Measurements from ENCODE around the gene COBL. TPM values are rescaled to one million over a fixed set of nuclear protein-coding genes. Genes with fewer than 3 reads are reported as not detected.

COBL gene
- total RNA-seq, 1 experiment from 2014 or later, result 8.6 TPM

GRCh38 chr7:51234139-51234538, 82.5 kb downstream of the COBL start:
- no peaks in the 10 kb centered on the region for H3K9me3 ChIP-seq (ENCODE audit: low read length)
- H3K9ac ChIP-seq (ENCODE audit: low read length), result no peak overlapping the region
- intact Hi-C loops (cut with micrococcal nuclease), result no loop called here
- no peak overlapping the region for H3K4me3 ChIP-seq (ENCODE audit: low read length)
- no peaks in the 10 kb centered on the region for H4K20me1 ChIP-seq (ENCODE audit: low read length)
- BruUV-seq (replicated peaks), result no TSS peak
- TF ChIP-seq EZH2phosphoT487 (IDR thresholded peaks at IDR 0.05; ENCODE audit: borderline replicate concordance, low read length) (no peak), EZH2 (IDR thresholded peaks at IDR 0.05; ENCODE audit: low read length, unreplicated experiment) (no peak)
- TF ChIP-seq, protein P1, sequence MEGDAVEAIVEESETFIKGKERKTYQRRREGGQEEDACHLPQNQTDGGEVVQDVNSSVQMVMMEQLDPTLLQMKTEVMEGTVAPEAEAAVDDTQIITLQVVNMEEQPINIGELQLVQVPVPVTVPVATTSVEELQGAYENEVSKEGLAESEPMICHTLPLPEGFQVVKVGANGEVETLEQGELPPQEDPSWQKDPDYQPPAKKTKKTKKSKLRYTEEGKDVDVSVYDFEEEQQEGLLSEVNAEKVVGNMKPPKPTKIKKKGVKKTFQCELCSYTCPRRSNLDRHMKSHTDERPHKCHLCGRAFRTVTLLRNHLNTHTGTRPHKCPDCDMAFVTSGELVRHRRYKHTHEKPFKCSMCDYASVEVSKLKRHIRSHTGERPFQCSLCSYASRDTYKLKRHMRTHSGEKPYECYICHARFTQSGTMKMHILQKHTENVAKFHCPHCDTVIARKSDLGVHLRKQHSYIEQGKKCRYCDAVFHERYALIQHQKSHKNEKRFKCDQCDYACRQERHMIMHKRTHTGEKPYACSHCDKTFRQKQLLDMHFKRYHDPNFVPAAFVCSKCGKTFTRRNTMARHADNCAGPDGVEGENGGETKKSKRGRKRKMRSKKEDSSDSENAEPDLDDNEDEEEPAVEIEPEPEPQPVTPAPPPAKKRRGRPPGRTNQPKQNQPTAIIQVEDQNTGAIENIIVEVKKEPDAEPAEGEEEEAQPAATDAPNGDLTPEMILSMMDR (conservative IDR thresholded peaks at IDR 0.05; ENCODE audit: low read depth, low read length), result no peak
- ChIA-PET POLR2A (ENCODE audit: unreplicated experiment) (interaction anchor here (0.7 kb wide), 1 partner anchor 788 kb away, joined by 5 read pairs; no protein-coding TSS in a partner anchor), CTCF (no interaction called here)
- H3K79me2 ChIP-seq (ENCODE audit: low read length), result no peaks in the 10 kb centered on the region
- H3K9me2 ChIP-seq (replicated peaks; ENCODE audit: low read length), result no peaks in the 10 kb centered on the region
- H3F3A ChIP-seq (ENCODE audit: low read length, unreplicated experiment), result no peaks in the 10 kb centered on the region
- H3K36me3 ChIP-seq (ENCODE audit: low read depth, low read length), result no peaks in the 10 kb centered on the region
- H3K4me1 ChIP-seq (ENCODE audit: insufficient read depth, low read length), result no peaks in the 10 kb centered on the region
- no peak overlapping the region for H3K27ac ChIP-seq (ENCODE audit: low read length)
- H2AFZ ChIP-seq (ENCODE audit: low read length), result no peak overlapping the region
- DNase-seq (no peak), ATAC-seq (no peak)
- H3K4me2 ChIP-seq (ENCODE audit: low read length), result no peak overlapping the region
- H3K27me3 ChIP-seq (ENCODE audit: low read length), result no peaks in the 10 kb centered on the region

DNA sequence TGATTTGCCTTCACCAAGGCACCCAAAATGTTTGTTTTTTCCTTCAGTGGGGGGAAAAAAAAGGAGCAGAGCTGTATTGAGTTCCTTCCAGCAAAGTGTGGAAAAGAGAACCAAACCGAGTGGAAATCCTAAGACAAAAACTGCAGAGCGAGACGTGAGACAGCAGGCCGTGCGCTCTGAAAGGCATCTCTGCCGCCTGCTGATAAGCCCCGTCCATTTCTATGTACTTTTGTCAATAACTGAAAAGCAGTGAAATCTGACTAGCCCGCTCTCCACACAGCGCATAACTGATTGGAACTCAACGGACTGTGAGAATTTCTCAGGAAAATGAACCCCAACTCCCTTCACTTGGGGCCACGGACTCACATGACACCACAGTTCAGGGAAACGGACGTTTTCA, 83.2 kb downstream of the COBL start:
- H2AFZ ChIP-seq (ENCODE audit: low read length), result no peak overlapping the region
- no peaks in the 10 kb centered on the region for H3K9me3 ChIP-seq (ENCODE audit: low read length)
- H3K4me3 ChIP-seq (ENCODE audit: low read length), result no peak overlapping the region
- H3K36me3 ChIP-seq (ENCODE audit: low read depth, low read length), result no peaks in the 10 kb centered on the region
- no TSS peak for BruUV-seq (replicated peaks)
- intact Hi-C loops (cut with micrococcal nuclease), result no loop called here
- H3K79me2 ChIP-seq (ENCODE audit: low read length), result no peaks in the 10 kb centered on the region
- no peaks in the 10 kb centered on the region for H3F3A ChIP-seq (ENCODE audit: low read length, unreplicated experiment)
- no peak overlapping the region for H3K27ac ChIP-seq (ENCODE audit: low read length)
- no peaks in the 10 kb centered on the region for H3K4me1 ChIP-seq (ENCODE audit: insufficient read depth, low read length)
- H3K27me3 ChIP-seq (ENCODE audit: low read length), result no peaks in the 10 kb centered on the region
- H3K9me2 ChIP-seq (replicated peaks; ENCODE audit: low read length), result no peaks in the 10 kb centered on the region
- POLR2A ChIA-PET (ENCODE audit: unreplicated experiment), result no interaction called here
- H3K9ac ChIP-seq (ENCODE audit: low read length), result no peak overlapping the region
- CTCF ChIA-PET, result no interaction called here
- ATAC-seq (no peak), DNase-seq (no peak)
- no peak overlapping the region for H3K4me2 ChIP-seq (ENCODE audit: low read length)
- no peaks in the 10 kb centered on the region for H4K20me1 ChIP-seq (ENCODE audit: low read length)
- TF ChIP-seq EZH2 (IDR thresholded peaks at IDR 0.05; ENCODE audit: low read length, unreplicated experiment) (no peak), EZH2phosphoT487 (IDR thresholded peaks at IDR 0.05; ENCODE audit: borderline replicate concordance, low read length) (no peak)
- TF ChIP-seq, protein P1 (conservative IDR thresholded peaks at IDR 0.05; ENCODE audit: low read depth, low read length), result no peak

- TF ChIP-seq EZH2 (IDR thresholded peaks at IDR 0.05; ENCODE audit: low read length, unreplicated experiment) (no peak), EZH2phosphoT487 (IDR thresholded peaks at IDR 0.05; ENCODE audit: borderline replicate concordance, low read length) (no peak)
- TF ChIP-seq, protein P1 (conservative IDR thresholded peaks at IDR 0.05; ENCODE audit: low read depth, low read length), result no peak
- ATAC-seq (no peak), DNase-seq (no peak)
- H3F3A ChIP-seq (ENCODE audit: low read length, unreplicated experiment), result peaks cover 5% of the 10 kb centered on the region
- no peak overlapping the region for H3K27ac ChIP-seq (ENCODE audit: low read length)
- H3K79me2 ChIP-seq (ENCODE audit: low read length), result no peaks in the 10 kb centered on the region
- no peaks in the 10 kb centered on the region for H3K27me3 ChIP-seq (ENCODE audit: low read length)
- no peak overlapping the region for H3K4me2 ChIP-seq (ENCODE audit: low read length)
- H4K20me1 ChIP-seq (ENCODE audit: low read length), result no peaks in the 10 kb centered on the region
- no TSS peak for BruUV-seq (replicated peaks)
- no peaks in the 10 kb centered on the region for H3K9me3 ChIP-seq (ENCODE audit: low read length)
- POLR2A ChIA-PET (ENCODE audit: unreplicated experiment), result no interaction called here
- H3K9ac ChIP-seq (ENCODE audit: low read length), result no peak overlapping the region
- H3K4me1 ChIP-seq (ENCODE audit: insufficient read depth, low read length), result peaks cover 17% of the 10 kb centered on the region
- H3K9me2 ChIP-seq (replicated peaks; ENCODE audit: low read length), result no peaks in the 10 kb centered on the region
- intact Hi-C loops (cut with micrococcal nuclease), result no loop called here
- H3K36me3 ChIP-seq (ENCODE audit: low read depth, low read length), result no peaks in the 10 kb centered on the region
- H2AFZ ChIP-seq (ENCODE audit: low read length), result no peak overlapping the region
- CTCF ChIA-PET, result no interaction called here
- no peak overlapping the region for H3K4me3 ChIP-seq (ENCODE audit: low read length)
Observed at GRCh38 chr7:51230723-51231122, 85.9 kb downstream of the COBL start.

Measured in PC-3 (cell line).